Transverse colon (tissue), 4 donors: ENCODE results near the gene ACAP2. TPM values are rescaled to one million over a fixed set of nuclear protein-coding genes. Genes with fewer than 3 reads are reported as not detected.

Source experiments
- DNase-seq: peaks from one replicate; pipeline ENCODE4 v3.0.0-alpha.2; 2019
- H3K27ac ChIP-seq, 4 donors: fragments of 200-600 bp; sonication (generic); 2 replicates each; pipeline ENCODE4 v1.5.1; 2016 to 2018; ENCODE audit warnings: inconsistent platforms in 4 of 4
- H3K27me3 ChIP-seq: fragments of 200-600 bp; sonication (generic); 2 replicates; pipeline ENCODE4 v1.5.1; 2017; ENCODE audit warnings: inconsistent platforms
- H3K36me3 ChIP-seq, 4 donors: fragments of 200-600 bp; sonication (generic); 2 replicates each; pipeline ENCODE4 v1.5.1; 2017 to 2019; ENCODE audit warnings: inconsistent platforms in 4 of 4
- H3K4me1 ChIP-seq, 4 donors: fragments of 200-600 bp; sonication (generic); 2 replicates each; pipeline ENCODE4 v1.5.1; 2017 to 2020; ENCODE audit warnings: inconsistent platforms in 4 of 4
- H3K4me3 ChIP-seq, 4 donors: fragments of 200-600 bp; sonication (generic); 1 replicate in 1 of 4; 2 replicates in 3 of 4; pipeline versions ENCODE4 v1.5.1 to v1.6.1; 2017 to 2019; ENCODE audit warnings: inconsistent platforms in 4 of 4
- H3K9me3 ChIP-seq, 2 donors: fragments of 200-600 bp; sonication (generic); 2 replicates each; pipeline ENCODE4 v1.5.1; 2017 to 2019; ENCODE audit warnings: inconsistent platforms in 2 of 2
- EP300 ChIP-seq: sonication (generic); formaldehyde crosslinking; IDR thresholded peaks from one replicate; pipeline ENCODE4 v1.6.1; 2017; ENCODE audit warnings: antibody characterized with exemption, low read depth
- POLR2A ChIP-seq: fragments of 450-650 bp; IDR thresholded peaks from one replicate; pipeline ENCODE4 v1.6.1; 2016; ENCODE audit warnings: antibody characterized with exemption, mild to moderate bottlenecking, moderate library complexity
- POLR2AphosphoS5 ChIP-seq, 3 donors: sonication (generic); formaldehyde crosslinking; IDR thresholded peaks; one replicate each; pipeline ENCODE4 v1.6.1; 2016; ENCODE audit warnings: antibody characterized with exemption in 3 of 3
- WGBS, 2 donors: methylation state at CpG; one replicate each; pipeline ENCODE4 v1.1.5; 2018; ENCODE audit warnings: low coverage in 1 of 2; 5-methylcytosine and 5-hydroxymethylcytosine counted together
- in situ Hi-C, 4 donors: fragments of 200-750 bp; cut with MboI; loops; one replicate each; pipeline versions ENCODE4 v1.15.0 to v1.15.1; 2017; ENCODE audit warnings: low sequenced_read_pairs in 3 of 4, low pct_ligation_motif_present in 1 of 4, low pct_unique_long_range_greater_than_20kb in 1 of 4
- intact Hi-C: fragments of 100-400 bp; cut with DNase I; formaldehyde crosslinking; loops from one replicate; pipeline ENCODE4 v1.15.1; 2023; ENCODE audit warnings: low total_unique reads
- total RNA-seq, 4 donors: library from RNA; depleted of rRNA; stranded (reverse); fragments of >200 nt; gene quantifications; one replicate each; pipeline ENCODE4 v1.1.0, GENCODE V29; 2016
- TF ChIP-seq, protein P1 (sequence below), 5 experiments: fragments of 200-600 bp in 3 of 5; fragments of 450-650 bp in 2 of 5; sonication (generic) in 3 of 5; IDR thresholded peaks; 1 replicate in 2 of 5; 2 replicates in 3 of 5; pipeline ENCODE4 v1.5.1; 2016 to 2017; ENCODE audit warnings: antibody characterized with exemption in 5 of 5, inconsistent platforms in 3 of 5, mild to moderate bottlenecking in 2 of 5, moderate library complexity in 1 of 5

The ACAP2 gene
- total RNA-seq, 4 donors from 2014 or later, result 17.3 to 97.5 (median 64.6) TPM

DNA sequence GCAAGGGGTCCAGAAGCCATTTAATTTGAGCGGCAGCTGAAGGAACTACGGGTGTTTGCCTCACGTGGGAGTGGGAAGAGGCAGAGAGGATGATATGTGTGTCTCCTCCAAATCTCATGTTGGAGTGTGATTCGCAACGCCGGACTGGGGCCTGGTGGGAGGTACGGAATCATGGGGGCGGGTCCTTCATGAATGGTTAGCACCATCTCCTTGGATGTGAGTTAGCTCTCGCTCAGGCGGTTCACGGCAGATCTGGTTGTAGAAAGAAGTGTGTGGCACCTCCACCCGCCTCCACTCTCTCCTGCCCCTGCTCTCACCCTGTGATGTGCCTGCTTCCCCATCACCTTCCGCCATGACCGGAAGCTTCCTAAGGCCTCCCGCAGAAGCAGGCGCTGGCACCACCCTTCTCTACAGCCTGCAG, 197.3 kb downstream of the ACAP2 start:
- Histone ChIP-seq H3K36me3 (no peaks in the 10 kb centered on the region), H3K27me3 (no peaks in the 10 kb centered on the region), H3K9me3 (no peaks in the 10 kb centered on the region), H3K27ac (no peak overlapping the region), H3K4me1 (peaks cover 0 to 2% (median under 1%) of the 10 kb centered on the region in 4 donors), H3K4me3 (no peak overlapping the region)
- DNase-seq, result no peak
- WGBS, 2 donors, result 90 to 100% methylated on average over 3 to 16 of the region's 16 CpGs
- intact Hi-C loops (no loop called here), in situ Hi-C loops (loop anchor here in 1 of 4 donors (25.0 kb wide), 1 partner anchor 233 kb away; no protein-coding TSS in a partner anchor)
- no peak for TF ChIP-seq POLR2A
- TF ChIP-seq EP300, result no peak
- TF ChIP-seq, protein P1, sequence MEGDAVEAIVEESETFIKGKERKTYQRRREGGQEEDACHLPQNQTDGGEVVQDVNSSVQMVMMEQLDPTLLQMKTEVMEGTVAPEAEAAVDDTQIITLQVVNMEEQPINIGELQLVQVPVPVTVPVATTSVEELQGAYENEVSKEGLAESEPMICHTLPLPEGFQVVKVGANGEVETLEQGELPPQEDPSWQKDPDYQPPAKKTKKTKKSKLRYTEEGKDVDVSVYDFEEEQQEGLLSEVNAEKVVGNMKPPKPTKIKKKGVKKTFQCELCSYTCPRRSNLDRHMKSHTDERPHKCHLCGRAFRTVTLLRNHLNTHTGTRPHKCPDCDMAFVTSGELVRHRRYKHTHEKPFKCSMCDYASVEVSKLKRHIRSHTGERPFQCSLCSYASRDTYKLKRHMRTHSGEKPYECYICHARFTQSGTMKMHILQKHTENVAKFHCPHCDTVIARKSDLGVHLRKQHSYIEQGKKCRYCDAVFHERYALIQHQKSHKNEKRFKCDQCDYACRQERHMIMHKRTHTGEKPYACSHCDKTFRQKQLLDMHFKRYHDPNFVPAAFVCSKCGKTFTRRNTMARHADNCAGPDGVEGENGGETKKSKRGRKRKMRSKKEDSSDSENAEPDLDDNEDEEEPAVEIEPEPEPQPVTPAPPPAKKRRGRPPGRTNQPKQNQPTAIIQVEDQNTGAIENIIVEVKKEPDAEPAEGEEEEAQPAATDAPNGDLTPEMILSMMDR (IDR thresholded peaks at IDR 0.05), result no peak
- no peak for TF ChIP-seq POLR2AphosphoS5 (IDR thresholded peaks at IDR 0.05)

DNA sequence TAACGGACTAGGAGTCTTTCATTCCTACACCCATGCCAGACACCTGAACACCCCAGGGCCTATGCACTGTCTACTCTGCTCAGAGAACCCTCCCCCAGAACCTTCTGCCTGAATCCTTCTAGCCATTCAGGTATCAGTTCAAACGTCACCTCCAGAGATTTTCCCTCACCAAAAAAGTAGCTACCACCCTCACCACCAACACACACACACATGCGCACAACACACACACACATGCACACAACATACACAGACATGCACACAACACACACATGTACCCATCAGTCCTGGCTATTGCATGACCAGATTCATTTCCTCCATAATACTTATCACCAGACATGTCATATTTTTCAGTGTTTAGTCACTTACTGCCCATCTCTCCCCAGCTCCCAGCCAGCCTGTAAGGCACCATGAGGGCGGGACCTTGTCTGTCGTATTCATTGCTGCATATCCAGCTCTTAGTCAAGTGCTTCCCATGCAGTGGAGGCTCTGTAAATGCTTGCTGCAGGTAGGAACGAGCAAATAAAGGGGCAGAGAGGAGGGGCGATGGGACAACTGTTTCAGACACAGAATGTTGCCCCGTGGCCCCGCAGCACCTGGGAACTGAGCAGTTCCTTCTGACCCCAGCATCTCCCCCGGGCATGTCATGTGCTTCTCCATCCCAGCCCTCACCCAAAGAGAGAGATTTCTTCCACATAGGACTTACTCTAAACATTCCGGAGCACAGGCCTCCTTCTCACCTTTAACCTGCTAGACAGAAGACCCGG, 201.0 kb downstream of the ACAP2 start:
- no peak for DNase-seq
- 87 to 92% methylated on average over 6 to 12 of the region's 12 CpGs for WGBS, 2 donors

GRCh38 chr3:195240939-195241338, 201.9 kb downstream of the ACAP2 start:
- peak overlapping the region in 1 of 4 donors; percentile 82 for H3K27ac ChIP-seq
- peaks cover 8 to 18% (median 15%) of the 10 kb centered on the region in 4 donors for H3K4me1 ChIP-seq
- TF ChIP-seq, protein P1 (IDR thresholded peaks at IDR 0.05), result no peak
- TF ChIP-seq EP300, result no peak
- no peak for TF ChIP-seq POLR2AphosphoS5 (IDR thresholded peaks at IDR 0.05)
- no peak for TF ChIP-seq POLR2A
- H3K9me3 ChIP-seq, result no peaks in the 10 kb centered on the region
- WGBS, 2 donors, result 32 to 64% methylated on average over 4 to 6 of the region's 6 CpGs
- no peak overlapping the region for H3K4me3 ChIP-seq
- no peaks in the 10 kb centered on the region for H3K36me3 ChIP-seq
- intact Hi-C loops, result no loop called here
- no peak for DNase-seq
- no peaks in the 10 kb centered on the region for H3K27me3 ChIP-seq
- in situ Hi-C loops, result loop anchor here in 1 of 4 donors (25.0 kb wide), 1 partner anchor 229 kb away; no protein-coding TSS in a partner anchor

More for the DNA sequence above, 201.0 kb downstream of the ACAP2 start:
- H3K4me3 ChIP-seq, result no peak overlapping the region
- intact Hi-C loops, result no loop called here
- no peaks in the 10 kb centered on the region for H3K27me3 ChIP-seq
- H3K4me1 ChIP-seq, result peaks cover 8 to 18% (median 15%) of the 10 kb centered on the region in 4 donors
- no peaks in the 10 kb centered on the region for H3K9me3 ChIP-seq
- TF ChIP-seq, protein P1 (IDR thresholded peaks at IDR 0.05), result no peak
- no peak for TF ChIP-seq EP300
- TF ChIP-seq POLR2A, result no peak
- no peak for TF ChIP-seq POLR2AphosphoS5 (IDR thresholded peaks at IDR 0.05)
- H3K36me3 ChIP-seq, result no peaks in the 10 kb centered on the region
- no peak overlapping the region for H3K27ac ChIP-seq
- in situ Hi-C loops, result loop anchor here in 1 of 4 donors (25.0 kb wide), 1 partner anchor 229 kb away; no protein-coding TSS in a partner anchor

GRCh38 chr3:195240171-195240701, 202.6 kb downstream of the ACAP2 start:
- Histone ChIP-seq H3K4me1 (peaks cover 8 to 18% (median 15%) of the 10 kb centered on the region in 4 donors), H3K4me3 (no peak overlapping the region), H3K27ac (peak overlapping the region in 3 of 4 donors; percentile 68 to 88 (median 82)), H3K27me3 (no peaks in the 10 kb centered on the region), H3K9me3 (no peaks in the 10 kb centered on the region), H3K36me3 (no peaks in the 10 kb centered on the region)
- no peak for DNase-seq
- 83 to 100% methylated on average over 1 to 15 of the region's 15 CpGs for WGBS, 2 donors
- in situ Hi-C loops (loop anchor here in 1 of 4 donors (25.0 kb wide), 1 partner anchor 228 kb away; no protein-coding TSS in a partner anchor), intact Hi-C loops (no loop called here)
- TF ChIP-seq POLR2AphosphoS5 (IDR thresholded peaks at IDR 0.05), result peak in 1 of 3 donors; percentile 20
- TF ChIP-seq EP300, result no peak
